T-helper 17 cell (primary cell): Measurements from ENCODE around the gene CDC25C. TPM values are rescaled to one million over a fixed set of nuclear protein-coding genes. Genes with fewer than 3 reads are reported as not detected.

Experiments used
- ATAC-seq: fragments of 150-1000 bp; cut with Tn5 transposase; 2 replicates; pipeline ENCODE4 v1.10.0; 2021; ENCODE audit warnings: mild to moderate bottlenecking, moderate library complexity
- DNase-seq, 3 donors: peaks; one replicate each; pipeline versions ENCODE4 v3.0.0 to v3.0.0-alpha.2; 2020 to 2021
- H3K9me3 ChIP-seq: one replicate; pipeline ENCODE4 v1.7.0; 2013; ENCODE audit warnings: low read length, mild to moderate bottlenecking; ENCODE audit not compliant: control insufficient read depth, poor library complexity, severe bottlenecking
- H3K27ac Mint-ChIP-seq: one replicate; pipeline ENCODE4 v1.8.0; 2022; ENCODE audit warnings: mild to moderate bottlenecking, moderate library complexity, mixed read lengths
- H3K27me3 Mint-ChIP-seq: one replicate; pipeline ENCODE4 v1.8.0; 2022; ENCODE audit warnings: mixed read lengths
- H3K36me3 Mint-ChIP-seq: one replicate; pipeline ENCODE4 v1.8.0; 2022; ENCODE audit warnings: low read depth, mixed read lengths
- H3K4me1 Mint-ChIP-seq: one replicate; pipeline ENCODE4 v1.8.0; 2022; ENCODE audit warnings: mild to moderate bottlenecking, mixed read lengths
- H3K4me3 Mint-ChIP-seq: one replicate; pipeline ENCODE4 v1.8.0; 2022; ENCODE audit warnings: mild to moderate bottlenecking, moderate library complexity, mixed read lengths
- total RNA-seq, 4 donors: library from RNA in 2 of 4; stranded (reverse) in 2 of 4; gene quantifications; one replicate each; pipeline ENCODE4 v1.2.3 and lab custom pipeline; 2022 to 2026

CDC25C gene
- total RNA-seq, 2 donors from 2014 or later, result not detected

DNA sequence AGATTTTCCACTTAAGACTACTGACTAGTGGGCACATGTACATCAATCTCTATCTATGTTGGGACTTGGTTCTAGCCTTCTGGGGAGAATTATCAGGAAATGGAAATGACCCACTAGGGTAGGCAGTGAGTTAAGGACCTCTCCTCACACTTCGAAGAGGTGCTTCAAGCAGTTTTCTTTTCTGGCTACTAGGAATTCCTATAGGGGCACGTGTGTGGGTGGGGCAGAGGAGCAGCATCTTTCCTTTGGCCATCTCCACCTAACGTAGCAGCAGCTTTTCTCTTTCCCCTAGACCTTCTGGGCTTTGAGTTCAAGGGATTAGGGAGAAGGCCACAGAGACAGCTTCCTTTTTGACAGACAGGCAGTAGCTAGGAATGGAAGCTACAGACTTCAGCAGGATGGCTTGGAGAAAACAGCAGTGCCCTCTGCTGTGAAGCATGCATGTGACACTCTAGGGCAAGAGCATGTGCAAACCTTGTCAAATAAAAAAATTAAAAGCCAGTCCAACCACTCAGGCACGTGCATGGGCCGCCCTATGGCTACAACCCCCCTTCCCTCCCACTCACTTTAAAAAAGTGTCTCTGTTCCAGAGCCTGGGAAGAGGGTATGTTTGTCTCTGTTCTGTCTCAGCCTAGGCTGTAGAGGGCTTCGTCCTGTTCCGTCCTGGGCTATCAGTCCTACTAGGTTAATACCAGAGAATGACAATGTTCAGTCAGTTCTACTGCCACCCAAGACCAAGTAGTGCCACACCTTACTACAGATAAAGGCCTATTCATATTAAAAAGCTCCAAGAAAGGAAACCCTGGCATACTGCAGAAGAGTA is 48.5 kb downstream of the CDC25C start:
- Mint-ChIP-seq H3K36me3 (no peaks in the 10 kb centered on the region), H3K27me3 (peaks cover under 1% of the 10 kb centered on the region), H3K27ac (no peak overlapping the region), H3K4me1 (peaks cover 2% of the 10 kb centered on the region), H3K4me3 (no peak overlapping the region)
- no peaks in the 10 kb centered on the region for H3K9me3 ChIP-seq
- DNase-seq (no peak), ATAC-seq (no peak)

DNA sequence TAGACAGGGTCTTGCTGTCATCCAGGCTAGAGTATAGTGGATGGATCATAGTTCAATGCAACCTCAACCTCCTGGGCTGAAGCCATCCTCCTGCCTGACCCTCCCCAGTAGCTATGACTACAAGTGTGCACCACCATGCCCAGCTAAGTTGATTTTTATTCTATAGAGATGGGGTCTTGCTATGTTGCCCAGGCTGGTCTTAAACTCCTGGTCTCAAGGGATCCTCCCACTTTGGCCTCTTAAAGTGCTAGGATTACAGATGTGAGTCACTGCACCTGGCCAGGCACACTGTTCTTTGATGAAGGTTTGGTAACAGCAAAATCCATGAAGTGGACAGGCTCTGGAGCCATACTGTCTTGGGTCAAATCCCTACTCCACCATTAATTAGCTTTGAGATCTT is 50.7 kb downstream of the CDC25C start:
- H3K36me3 Mint-ChIP-seq, result no peaks in the 10 kb centered on the region
- DNase-seq (no peak), ATAC-seq (no peak)
- peaks cover 17% of the 10 kb centered on the region for H3K27me3 Mint-ChIP-seq
- H3K9me3 ChIP-seq, result no peaks in the 10 kb centered on the region
- H3K4me1 Mint-ChIP-seq, result no peaks in the 10 kb centered on the region
- H3K27ac Mint-ChIP-seq, result no peak overlapping the region
- no peak overlapping the region for H3K4me3 Mint-ChIP-seq

DNA sequence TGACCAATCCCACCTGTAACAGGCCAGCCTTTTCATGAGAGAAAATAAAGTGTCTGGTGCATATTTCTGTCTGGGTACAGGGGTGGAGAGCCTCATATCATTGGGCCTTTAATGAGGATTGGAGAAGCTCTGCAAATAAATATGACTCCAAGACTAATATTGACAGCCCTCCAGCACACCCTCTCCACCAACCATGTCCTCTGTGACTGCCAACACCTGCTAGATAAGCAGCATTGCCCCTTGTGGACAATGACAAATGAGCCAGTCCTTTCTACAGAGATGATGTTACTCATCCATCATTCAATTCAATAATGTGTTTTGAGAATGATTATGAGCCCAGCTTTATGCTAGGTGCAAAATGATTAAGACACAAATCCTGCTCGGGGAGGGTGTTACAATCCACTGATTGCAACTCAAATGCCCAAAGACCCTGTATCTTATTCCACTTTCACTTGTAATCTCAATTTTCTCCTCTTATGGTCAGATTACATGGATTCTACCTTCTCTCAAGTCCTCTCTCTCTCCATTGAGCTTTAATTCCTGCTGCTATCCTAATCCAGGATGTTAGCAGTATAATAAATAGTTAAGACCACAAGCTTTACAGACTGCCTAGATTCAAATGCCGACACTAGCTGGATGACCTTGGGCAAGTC is 55.1 kb downstream of the CDC25C start:
- Mint-ChIP-seq H3K36me3 (peaks cover 3% of the 10 kb centered on the region), H3K4me3 (no peak overlapping the region), H3K27me3 (peaks cover 45% of the 10 kb centered on the region), H3K4me1 (peaks cover 4% of the 10 kb centered on the region), H3K27ac (no peak overlapping the region)
- ATAC-seq, result no peak
- H3K9me3 ChIP-seq, result no peaks in the 10 kb centered on the region
- DNase-seq, result no peak

DNA sequence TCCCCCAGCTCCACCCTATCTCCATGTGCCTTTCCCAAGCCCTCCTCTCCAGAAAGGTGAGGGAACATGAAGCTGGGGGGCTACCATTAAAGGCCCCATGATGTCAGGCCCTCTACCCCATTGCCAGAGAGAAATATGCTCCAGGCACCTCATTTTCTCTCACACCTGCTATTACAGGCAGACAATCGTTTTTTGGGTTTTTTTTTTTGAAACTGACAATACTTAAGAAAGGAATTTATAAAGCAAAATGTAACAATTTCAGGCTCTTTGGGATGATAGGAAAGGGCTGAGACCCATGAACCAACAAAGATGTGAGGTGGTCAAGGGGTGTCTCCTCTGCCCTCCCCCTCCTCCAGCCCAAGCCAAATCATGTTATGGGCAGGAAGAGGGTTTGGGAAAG is 55.7 kb downstream of the CDC25C start:
- ATAC-seq, result no peak
- H3K9me3 ChIP-seq, result no peaks in the 10 kb centered on the region
- H3K36me3 Mint-ChIP-seq, result peaks cover 3% of the 10 kb centered on the region
- H3K27ac Mint-ChIP-seq, result no peak overlapping the region
- peaks cover 4% of the 10 kb centered on the region for H3K4me1 Mint-ChIP-seq
- no peak overlapping the region for H3K4me3 Mint-ChIP-seq
- peaks cover 45% of the 10 kb centered on the region for H3K27me3 Mint-ChIP-seq
- DNase-seq, result no peak

DNA sequence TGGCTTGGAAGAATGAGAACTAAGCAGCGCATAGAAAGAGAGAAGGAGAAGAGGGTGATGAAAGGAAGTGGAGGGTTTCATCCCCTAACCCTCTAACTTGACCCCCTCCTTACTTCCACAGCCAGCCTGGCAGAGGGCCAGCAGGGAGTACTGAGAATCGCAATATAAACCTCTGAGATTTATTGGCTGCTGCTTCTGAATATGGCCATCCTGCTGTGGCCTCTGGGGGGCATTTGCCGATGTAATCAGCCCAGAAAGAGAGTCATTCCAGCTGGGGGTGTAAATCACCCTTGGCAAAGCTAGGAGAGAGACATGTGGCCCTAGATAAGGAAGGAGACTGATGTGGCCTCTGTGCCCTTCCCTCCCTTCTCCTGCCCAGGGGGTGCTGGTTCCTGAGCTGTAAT is 56.2 kb downstream of the CDC25C start:
- Mint-ChIP-seq H3K4me1 (peaks cover 4% of the 10 kb centered on the region), H3K27ac (no peak overlapping the region), H3K4me3 (no peak overlapping the region), H3K36me3 (peaks cover 3% of the 10 kb centered on the region), H3K27me3 (peaks cover 45% of the 10 kb centered on the region)
- DNase-seq, result no peak
- ATAC-seq, result no peak
- no peaks in the 10 kb centered on the region for H3K9me3 ChIP-seq

DNA sequence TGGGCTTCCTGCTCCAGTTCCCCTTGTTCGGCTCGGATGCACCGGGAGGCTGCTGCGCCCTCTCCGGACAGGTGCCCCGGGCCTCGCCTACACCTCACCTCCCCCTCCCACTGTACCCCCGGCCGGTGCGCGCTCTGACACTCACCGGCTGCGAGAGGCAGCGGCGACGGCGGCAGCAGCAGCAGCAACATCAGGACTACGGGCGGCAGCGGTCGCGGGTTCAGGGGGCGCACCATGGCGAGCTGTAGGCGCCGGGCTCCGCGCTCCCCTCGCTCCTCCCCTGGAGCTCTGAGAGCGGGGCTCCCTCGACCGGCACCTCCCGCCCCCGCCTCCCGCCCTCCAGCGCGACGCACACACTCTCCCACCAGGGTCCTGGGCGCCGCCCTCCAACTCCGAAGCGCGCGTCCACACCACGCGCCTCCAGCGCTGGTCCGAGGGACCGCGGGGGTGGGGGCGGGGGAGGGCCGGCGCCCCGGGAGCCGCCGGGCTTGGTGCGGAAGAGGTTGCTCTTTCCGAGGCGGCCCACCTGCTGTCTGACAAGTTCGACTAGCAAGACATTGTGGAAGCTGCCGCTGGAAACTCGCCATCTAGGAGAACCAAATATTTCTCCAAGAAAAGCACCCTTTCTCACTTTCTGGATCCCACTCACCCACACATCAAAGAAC is 57.3 kb downstream of the CDC25C start, which contains the start of gene GFRA3:
GFRA3 (minus strand) TSS at position 433 of the 665 bp plus-strand sequence; CDS start at position 236, 197 bp downstream.
- peaks cover 3% of the 10 kb centered on the region for H3K36me3 Mint-ChIP-seq
- ATAC-seq (no peak), DNase-seq (no peak)
- peaks cover 45% of the 10 kb centered on the region for H3K27me3 Mint-ChIP-seq
- H3K4me1 Mint-ChIP-seq, result peaks cover 4% of the 10 kb centered on the region
- H3K27ac Mint-ChIP-seq, result no peak within 1 kb of the TSS
- peak within 1 kb of the TSS; percentile 82 for H3K4me3 Mint-ChIP-seq
- H3K9me3 ChIP-seq, result no peaks in the 10 kb centered on the region

DNA sequence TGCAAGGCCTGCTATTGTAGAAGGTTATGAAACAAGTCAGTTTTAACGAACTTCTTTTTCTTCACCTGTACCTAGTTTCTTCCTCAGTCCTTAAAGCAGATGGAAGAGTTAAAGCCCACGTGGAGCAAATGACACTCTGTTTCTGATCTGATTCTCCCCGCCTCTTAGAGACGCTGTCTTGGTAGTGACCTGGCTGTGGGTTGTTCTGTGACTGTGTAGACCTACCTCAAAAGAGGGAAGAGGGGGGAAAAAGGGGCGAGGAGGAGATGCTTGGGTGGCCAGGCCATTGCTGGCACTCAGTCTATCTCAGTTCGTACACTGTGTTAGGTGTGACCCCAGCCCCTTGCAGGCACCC is 57.8 kb downstream of the CDC25C start:
- no peaks in the 10 kb centered on the region for H3K9me3 ChIP-seq
- ATAC-seq, result no peak
- H3K27ac Mint-ChIP-seq, result no peak overlapping the region
- DNase-seq, result no peak
- peaks cover 45% of the 10 kb centered on the region for H3K27me3 Mint-ChIP-seq
- peaks cover 4% of the 10 kb centered on the region for H3K4me1 Mint-ChIP-seq
- H3K4me3 Mint-ChIP-seq, result peak overlapping the region; percentile 7
- peaks cover 3% of the 10 kb centered on the region for H3K36me3 Mint-ChIP-seq

DNA sequence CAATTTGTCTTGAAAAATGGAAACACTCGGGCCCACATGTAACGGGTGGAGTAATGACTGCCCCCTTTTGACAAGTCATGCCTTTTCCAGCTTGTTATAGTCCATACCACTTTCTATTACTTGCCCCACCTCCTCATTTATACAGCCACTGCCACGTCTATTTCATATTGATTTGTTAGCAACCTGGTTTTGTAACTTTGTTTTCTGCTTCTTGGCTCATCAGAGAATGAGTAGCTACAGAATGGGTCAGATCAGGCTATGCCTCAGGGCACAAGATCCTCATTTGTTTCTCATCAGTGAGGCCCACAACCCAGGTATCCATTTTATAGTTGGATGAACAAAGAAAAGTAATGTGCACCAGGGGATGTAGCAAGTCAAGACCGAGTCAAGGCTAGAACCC is 58.9 kb downstream of the CDC25C start:
- ATAC-seq, result no peak
- Mint-ChIP-seq H3K4me1 (peaks cover 4% of the 10 kb centered on the region), H3K36me3 (peaks cover 3% of the 10 kb centered on the region), H3K4me3 (no peak overlapping the region), H3K27ac (no peak overlapping the region), H3K27me3 (peaks cover 42% of the 10 kb centered on the region)
- no peak for DNase-seq
- no peaks in the 10 kb centered on the region for H3K9me3 ChIP-seq

DNA sequence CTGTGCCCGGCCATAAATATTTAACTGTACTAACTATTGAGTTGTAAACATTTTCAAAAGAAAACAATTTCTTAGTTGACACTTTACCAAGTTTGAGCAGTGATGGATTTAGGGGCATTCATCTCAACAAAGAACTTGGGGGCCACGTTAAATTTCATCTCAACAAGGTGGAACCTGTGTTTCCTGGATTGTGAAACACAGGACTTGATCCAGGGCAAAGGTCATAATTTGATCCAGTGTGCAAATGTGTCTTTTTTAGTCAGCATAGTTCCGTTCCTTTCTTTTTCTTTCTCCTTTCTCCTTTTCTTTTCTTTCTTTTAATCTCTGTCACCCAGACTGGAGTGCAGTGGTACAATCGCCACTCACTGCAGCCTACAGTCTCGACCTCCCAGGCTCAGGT is 60.3 kb downstream of the CDC25C start:
- Mint-ChIP-seq H3K4me3 (no peak overlapping the region), H3K4me1 (peaks cover 4% of the 10 kb centered on the region), H3K27me3 (peaks cover 45% of the 10 kb centered on the region), H3K36me3 (peaks cover 3% of the 10 kb centered on the region), H3K27ac (no peak overlapping the region)
- H3K9me3 ChIP-seq, result no peaks in the 10 kb centered on the region
- DNase-seq (no peak), ATAC-seq (no peak)

DNA sequence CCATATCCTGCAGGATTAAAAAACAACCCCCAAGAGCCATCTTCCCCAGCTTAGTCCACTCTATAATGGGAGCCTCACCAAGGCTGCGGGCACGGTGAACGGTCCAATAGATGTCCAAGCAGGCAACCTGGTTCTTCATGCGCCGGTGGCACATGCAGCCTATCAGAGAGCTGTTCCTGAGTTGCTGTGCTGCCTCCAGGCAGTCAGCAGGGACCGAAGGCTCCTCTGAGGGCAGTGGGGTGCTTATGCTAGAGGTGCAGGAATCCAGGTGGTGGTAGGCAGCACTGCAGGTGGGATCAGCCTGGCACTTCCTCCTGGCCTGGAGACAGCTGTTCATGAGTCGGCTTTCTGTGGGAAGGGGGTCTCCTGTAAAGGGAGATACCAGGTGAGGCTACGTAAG is 67.4 kb downstream of the CDC25C start:
- H3K9me3 ChIP-seq, result no peaks in the 10 kb centered on the region
- H3K36me3 Mint-ChIP-seq, result peaks cover 4% of the 10 kb centered on the region
- no peak overlapping the region for H3K27ac Mint-ChIP-seq

DNA sequence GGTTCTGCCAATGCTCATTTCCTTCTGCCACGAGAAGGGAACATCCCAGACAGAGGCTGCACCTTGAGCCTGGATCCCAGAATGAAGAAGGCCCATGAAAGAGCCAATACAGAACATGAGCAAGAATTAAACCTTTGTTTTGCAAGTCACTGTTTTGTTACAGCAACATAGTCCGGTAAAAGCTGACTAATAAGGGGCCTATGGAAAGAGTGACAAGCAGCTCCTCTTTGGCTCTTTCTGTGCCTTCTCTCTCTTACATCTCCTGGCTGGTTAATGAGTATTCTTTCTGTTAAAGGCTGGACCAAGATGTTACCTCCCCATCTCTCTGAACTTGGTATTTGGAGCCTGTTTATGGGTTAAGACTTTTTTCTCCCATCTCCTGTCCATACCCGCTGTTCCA is 68.0 kb downstream of the CDC25C start:
- no peak for ATAC-seq

More for the DNA sequence above, 67.4 kb downstream of the CDC25C start:
- peaks cover 4% of the 10 kb centered on the region for H3K4me1 Mint-ChIP-seq
- DNase-seq (no peak), ATAC-seq (no peak)
- H3K4me3 Mint-ChIP-seq, result no peak overlapping the region
- peaks cover 27% of the 10 kb centered on the region for H3K27me3 Mint-ChIP-seq

DNA sequence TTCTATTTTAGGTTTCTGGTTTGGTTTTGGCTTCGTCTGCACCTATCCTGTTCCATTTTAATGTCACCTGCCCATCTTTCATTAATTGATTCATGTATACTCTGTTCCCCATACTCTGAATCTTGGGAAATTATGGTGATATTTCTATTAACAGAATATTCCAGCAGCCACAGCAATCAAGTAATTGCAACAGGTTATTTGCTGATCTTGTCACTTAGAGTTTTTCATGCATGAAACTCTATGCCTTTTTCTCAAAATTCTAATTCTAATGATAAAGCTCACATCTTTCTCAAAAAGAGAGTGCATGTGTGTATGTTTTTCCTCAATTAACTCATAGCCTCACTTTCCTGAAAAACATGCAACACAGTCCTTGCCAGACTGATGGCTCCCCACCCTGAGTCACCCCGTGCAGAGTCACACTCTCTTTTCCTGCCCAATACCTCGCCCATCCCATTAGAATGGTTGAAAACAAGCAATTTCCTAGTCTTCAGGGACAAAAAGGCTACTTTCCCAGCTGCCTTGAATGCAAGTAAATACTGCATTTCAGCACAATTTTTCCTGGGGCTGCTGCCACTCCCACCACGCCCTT is 72.8 kb downstream of the CDC25C start:
- H3K27ac Mint-ChIP-seq, result no peak overlapping the region
- no peaks in the 10 kb centered on the region for H3K36me3 Mint-ChIP-seq
- DNase-seq, result no peak
- ATAC-seq, result no peak
- peaks cover 21% of the 10 kb centered on the region for H3K27me3 Mint-ChIP-seq
- H3K4me1 Mint-ChIP-seq, result peaks cover 2% of the 10 kb centered on the region
- H3K9me3 ChIP-seq, result no peaks in the 10 kb centered on the region
- no peak overlapping the region for H3K4me3 Mint-ChIP-seq

More for the DNA sequence above, 68.0 kb downstream of the CDC25C start:
- Mint-ChIP-seq H3K27ac (no peak overlapping the region), H3K27me3 (peaks cover 33% of the 10 kb centered on the region), H3K4me3 (no peak overlapping the region), H3K36me3 (peaks cover 4% of the 10 kb centered on the region), H3K4me1 (peaks cover 4% of the 10 kb centered on the region)
- no peaks in the 10 kb centered on the region for H3K9me3 ChIP-seq
- DNase-seq, result no peak

DNA sequence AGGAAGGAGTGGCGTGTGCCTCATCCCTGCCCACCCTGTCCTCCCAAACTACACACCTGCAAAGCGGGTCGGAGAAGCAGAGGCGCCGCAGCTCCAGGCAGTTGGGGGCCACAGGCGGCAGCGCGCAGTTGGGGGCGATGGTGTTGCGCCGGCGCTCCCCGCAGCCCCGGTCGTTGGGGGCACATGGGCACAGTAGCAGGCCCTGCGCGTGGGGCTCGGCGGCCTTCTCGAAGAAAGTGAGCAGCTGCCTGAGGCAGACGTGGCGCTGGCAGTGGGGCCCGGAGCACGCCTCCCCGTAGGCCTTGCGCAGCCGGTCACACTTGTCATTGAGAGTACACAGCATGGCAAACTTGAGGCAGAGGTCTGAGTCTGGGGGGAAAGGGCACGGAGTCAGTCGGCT is 74.0 kb downstream of the CDC25C start:
- Mint-ChIP-seq H3K4me3 (no peak overlapping the region), H3K27me3 (peaks cover 21% of the 10 kb centered on the region), H3K36me3 (no peaks in the 10 kb centered on the region), H3K4me1 (peaks cover 2% of the 10 kb centered on the region), H3K27ac (no peak overlapping the region)
- ATAC-seq (no peak), DNase-seq (no peak)
- H3K9me3 ChIP-seq, result no peaks in the 10 kb centered on the region
